ENCODE results near the gene MYO3B. TPM values are rescaled to one million over a fixed set of nuclear protein-coding genes. Genes with fewer than 3 reads are reported as not detected.

The MYO3B gene
- total RNA-seq, 1 experiment from 2014 or later, result 0.52 TPM

DNA sequence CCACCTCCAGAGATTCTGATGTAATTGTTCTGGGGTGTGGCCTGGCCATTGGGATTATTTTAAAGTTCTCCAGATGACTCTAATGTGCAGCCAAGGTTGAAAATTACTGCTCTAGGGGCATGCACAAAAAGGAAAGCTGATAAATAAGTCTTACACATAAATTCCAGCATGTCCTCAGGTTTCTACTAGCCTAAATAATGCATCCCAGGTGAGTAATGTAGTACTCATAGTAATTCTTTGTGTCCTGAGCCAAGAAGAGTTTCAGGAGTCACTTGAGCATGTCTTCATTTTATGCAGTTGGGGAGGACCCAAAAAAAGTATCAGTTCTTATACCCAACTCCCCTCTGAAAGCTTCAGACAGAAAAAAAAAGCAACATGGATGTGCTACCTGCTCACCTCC, 407.1 kb downstream of the MYO3B start:
- POLR2A ChIA-PET (ENCODE audit: low non-redundant PET), result no interaction called here
- intact Hi-C loops (cut with micrococcal nuclease; ENCODE audit: unreplicated experiment), result no loop called here

DNA sequence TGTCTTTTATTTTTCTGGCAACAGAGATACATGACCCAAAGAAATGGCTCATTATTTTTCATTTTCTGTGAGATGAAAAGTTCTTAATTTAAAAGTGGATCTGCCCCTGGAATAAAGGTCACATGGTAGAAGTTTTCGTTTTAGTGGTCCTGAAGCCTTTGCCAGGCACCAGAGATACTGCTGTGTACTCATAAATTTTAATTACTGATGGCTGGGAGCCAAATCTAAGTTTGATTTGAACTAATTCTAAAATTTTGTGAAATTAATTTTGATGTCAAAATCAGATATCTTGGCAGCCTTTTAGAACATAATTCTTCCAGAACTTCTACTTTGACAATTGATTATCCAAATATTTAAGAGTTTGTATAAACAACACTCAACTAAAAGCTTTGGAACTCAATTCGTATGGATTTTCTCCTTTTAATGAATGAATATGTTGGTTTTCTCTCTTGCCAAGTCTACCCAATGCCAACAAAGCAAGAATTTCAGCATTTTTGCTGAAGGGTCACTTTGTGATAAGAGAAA, 408.7 kb downstream of the MYO3B start:
- CTCF ChIA-PET, result no interaction called here
- peaks cover 8% of the 10 kb centered on the region for H3K4me1 ChIP-seq (ENCODE audit: insufficient read depth, low read length, poor library complexity, severe bottlenecking)
- H3K36me3 ChIP-seq (ENCODE audit: insufficient read depth, low read length, poor library complexity, severe bottlenecking), result no peaks in the 10 kb centered on the region
- no TSS peak for BruUV-seq (replicated peaks)
- no peaks in the 10 kb centered on the region for H3K9me3 ChIP-seq (ENCODE audit: low read depth, low read length, poor library complexity, severe bottlenecking)
- no peaks in the 10 kb centered on the region for H3K27me3 ChIP-seq (replicated peaks; ENCODE audit: insufficient read depth, low read depth, low read length, poor library complexity)
- H3K4me3 ChIP-seq (ENCODE audit: low read depth, low read length, poor library complexity, severe bottlenecking), result no peak overlapping the region
- no peak overlapping the region for H3K27ac ChIP-seq (ENCODE audit: low read depth, low read length, poor library complexity, severe bottlenecking)
- intact Hi-C loops (cut with micrococcal nuclease; ENCODE audit: unreplicated experiment), result no loop called here
- TF ChIP-seq, protein P1, sequence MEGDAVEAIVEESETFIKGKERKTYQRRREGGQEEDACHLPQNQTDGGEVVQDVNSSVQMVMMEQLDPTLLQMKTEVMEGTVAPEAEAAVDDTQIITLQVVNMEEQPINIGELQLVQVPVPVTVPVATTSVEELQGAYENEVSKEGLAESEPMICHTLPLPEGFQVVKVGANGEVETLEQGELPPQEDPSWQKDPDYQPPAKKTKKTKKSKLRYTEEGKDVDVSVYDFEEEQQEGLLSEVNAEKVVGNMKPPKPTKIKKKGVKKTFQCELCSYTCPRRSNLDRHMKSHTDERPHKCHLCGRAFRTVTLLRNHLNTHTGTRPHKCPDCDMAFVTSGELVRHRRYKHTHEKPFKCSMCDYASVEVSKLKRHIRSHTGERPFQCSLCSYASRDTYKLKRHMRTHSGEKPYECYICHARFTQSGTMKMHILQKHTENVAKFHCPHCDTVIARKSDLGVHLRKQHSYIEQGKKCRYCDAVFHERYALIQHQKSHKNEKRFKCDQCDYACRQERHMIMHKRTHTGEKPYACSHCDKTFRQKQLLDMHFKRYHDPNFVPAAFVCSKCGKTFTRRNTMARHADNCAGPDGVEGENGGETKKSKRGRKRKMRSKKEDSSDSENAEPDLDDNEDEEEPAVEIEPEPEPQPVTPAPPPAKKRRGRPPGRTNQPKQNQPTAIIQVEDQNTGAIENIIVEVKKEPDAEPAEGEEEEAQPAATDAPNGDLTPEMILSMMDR (conservative IDR thresholded peaks at IDR 0.05; ENCODE audit: low read depth, low read length), result no peak
- no peak for TF ChIP-seq EZH2 (IDR thresholded peaks at IDR 0.05; ENCODE audit: borderline replicate concordance, low read depth, low read length, poor library complexity, severe bottlenecking)
- no peak for DNase-seq (ENCODE audit: low spot score)
- POLR2A ChIA-PET (ENCODE audit: low non-redundant PET), result no interaction called here

More for the DNA sequence above, 407.1 kb downstream of the MYO3B start:
- TF ChIP-seq EZH2 (IDR thresholded peaks at IDR 0.05; ENCODE audit: borderline replicate concordance, low read depth, low read length, poor library complexity, severe bottlenecking), result no peak
- TF ChIP-seq, protein P1 (conservative IDR thresholded peaks at IDR 0.05; ENCODE audit: low read depth, low read length), result no peak
- no peak overlapping the region for H3K27ac ChIP-seq (ENCODE audit: low read depth, low read length, poor library complexity, severe bottlenecking)
- H3K9me3 ChIP-seq (ENCODE audit: low read depth, low read length, poor library complexity, severe bottlenecking), result no peaks in the 10 kb centered on the region
- peaks cover 8% of the 10 kb centered on the region for H3K4me1 ChIP-seq (ENCODE audit: insufficient read depth, low read length, poor library complexity, severe bottlenecking)
- CTCF ChIA-PET, result no interaction called here
- H3K36me3 ChIP-seq (ENCODE audit: insufficient read depth, low read length, poor library complexity, severe bottlenecking), result no peaks in the 10 kb centered on the region
- no peak overlapping the region for H3K4me3 ChIP-seq (ENCODE audit: low read depth, low read length, poor library complexity, severe bottlenecking)
- no TSS peak for BruUV-seq (replicated peaks)
- DNase-seq (ENCODE audit: low spot score), result no peak
- H3K27me3 ChIP-seq (replicated peaks; ENCODE audit: insufficient read depth, low read depth, low read length, poor library complexity), result no peaks in the 10 kb centered on the region

DNA sequence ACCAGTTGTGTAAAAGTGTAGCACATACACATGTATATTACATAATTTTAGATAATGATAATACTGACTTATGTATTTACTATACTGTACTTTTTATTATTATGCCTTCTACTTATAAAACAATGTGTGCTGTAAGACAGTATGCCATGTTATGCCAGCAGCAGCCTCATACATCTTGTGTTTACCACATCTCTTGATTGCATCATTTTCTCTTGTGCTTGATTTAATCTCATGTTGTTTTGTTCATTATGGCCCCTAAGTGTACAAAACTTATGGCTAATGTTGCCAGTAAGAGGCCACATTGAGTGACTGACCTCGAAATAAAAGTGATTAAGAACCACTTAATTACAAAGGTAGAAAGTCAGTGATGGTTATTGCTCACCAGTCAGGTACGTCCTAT, 409.2 kb downstream of the MYO3B start:
- TF ChIP-seq, protein P1 (conservative IDR thresholded peaks at IDR 0.05; ENCODE audit: low read depth, low read length), result no peak
- TF ChIP-seq EZH2 (IDR thresholded peaks at IDR 0.05; ENCODE audit: borderline replicate concordance, low read depth, low read length, poor library complexity, severe bottlenecking), result no peak
- no TSS peak for BruUV-seq (replicated peaks)
- Histone ChIP-seq H3K27ac (ENCODE audit: low read depth, low read length, poor library complexity, severe bottlenecking) (no peak overlapping the region), H3K4me3 (ENCODE audit: low read depth, low read length, poor library complexity, severe bottlenecking) (no peak overlapping the region), H3K4me1 (ENCODE audit: insufficient read depth, low read length, poor library complexity, severe bottlenecking) (peaks cover 8% of the 10 kb centered on the region), H3K27me3 (replicated peaks; ENCODE audit: insufficient read depth, low read depth, low read length, poor library complexity) (no peaks in the 10 kb centered on the region), H3K9me3 (ENCODE audit: low read depth, low read length, poor library complexity, severe bottlenecking) (no peaks in the 10 kb centered on the region), H3K36me3 (ENCODE audit: insufficient read depth, low read length, poor library complexity, severe bottlenecking) (no peaks in the 10 kb centered on the region)
- intact Hi-C loops (cut with micrococcal nuclease; ENCODE audit: unreplicated experiment), result no loop called here
- ChIA-PET CTCF (no interaction called here), POLR2A (ENCODE audit: low non-redundant PET) (no interaction called here)
- no peak for DNase-seq (ENCODE audit: low spot score)
